Right lung (tissue), 5 donors: ENCODE measurements around the gene PACS1. TPM values are rescaled to one million over a fixed set of nuclear protein-coding genes. Genes with fewer than 3 reads are reported as not detected.
"Not testable (repeated sequence)": the region's sequence is repeated elsewhere in the genome, so short reads cannot be mapped to it uniquely, and the experiment has no call there.

Experiments
- DNase-seq, 2 donors: peaks; one replicate each; pipeline ENCODE4 v3.0.0-alpha.2; 2013
- polyA plus RNA-seq, 5 donors: library from polyadenylated mRNA; unstranded; fragments of 120-200 nt; gene quantifications; one replicate each; pipeline versions ENCODE4 v1.2.1 to v1.2.3, GENCODE V29; 2013; ENCODE audit warnings: inconsistent platforms in 1 of 5, low replicate concordance in 1 of 5; ENCODE audit not compliant: insufficient read length in 5 of 5, insufficient read depth in 1 of 5

Gene PACS1
- polyA plus RNA-seq, 5 donors, result 44.7 to 57.6 (median 49.0) TPM

- no peak for DNase-seq
Measured at GRCh38 chr11:66106786-66107599, 36.9 kb downstream of the PACS1 start.

GRCh38 chr11:66107600-66108510 lies 37.8 kb downstream of the PACS1 start:
- no peak for DNase-seq

GRCh38 chr11:66109294-66109693 lies 39.2 kb downstream of the PACS1 start:
- no peak for DNase-seq

- DNase-seq, result no peak
Measured at GRCh38 chr11:66111158-66111557, 41.1 kb downstream of the PACS1 start.

GRCh38 chr11:66112041-66112491 lies 42.0 kb downstream of the PACS1 start:
- DNase-seq, result no peak

GRCh38 chr11:66112601-66113499 lies 42.8 kb downstream of the PACS1 start:
- DNase-seq, result no peak

GRCh38 chr11:66114957-66115356 lies 44.9 kb downstream of the PACS1 start:
- DNase-seq, result not testable (repeated sequence)

GRCh38 chr11:66115638-66116301 lies 45.7 kb downstream of the PACS1 start:
- DNase-seq, result no peak

- no peak for DNase-seq
Measured at GRCh38 chr11:66116576-66117361, 46.7 kb downstream of the PACS1 start.

GRCh38 chr11:66118847-66119246 lies 48.8 kb downstream of the PACS1 start:
- DNase-seq, result no peak

- DNase-seq, result no peak
Measured at GRCh38 chr11:66119348-66120133, 49.5 kb downstream of the PACS1 start.

- no peak for DNase-seq
Measured at GRCh38 chr11:66121466-66121865, 51.4 kb downstream of the PACS1 start.

- DNase-seq, result no peak
Measured at GRCh38 chr11:66123902-66124301, 53.8 kb downstream of the PACS1 start.

GRCh38 chr11:66124564-66124963 lies 54.5 kb downstream of the PACS1 start:
- DNase-seq, result no peak

- no peak for DNase-seq
Measured at GRCh38 chr11:66126064-66126463, 56.0 kb downstream of the PACS1 start.

GRCh38 chr11:66126808-66127555 lies 56.9 kb downstream of the PACS1 start:
- DNase-seq, result no peak

GRCh38 chr11:66130978-66131377 lies 60.9 kb downstream of the PACS1 start:
- no peak for DNase-seq

- no peak for DNase-seq
Measured at GRCh38 chr11:66131937-66132632, 62.0 kb downstream of the PACS1 start.
